ENCODE data around the gene AMELY. TPM values are rescaled to one million over a fixed set of nuclear protein-coding genes. Genes with fewer than 3 reads are reported as not detected.

AMELY gene
- total RNA-seq, 1 donor from 2014 or later: not detected

- DNase-seq (ENCODE audit: low spot score in 2 of 2): no peak
- Histone ChIP-seq H3K4me1 (no peaks in the 10 kb centered on the region), H3K9me3 (no peaks in the 10 kb centered on the region), H3K27ac (no peak overlapping the region), H3K27me3 (no peaks in the 10 kb centered on the region), H3K4me3 (no peak overlapping the region), H3K36me3 (no peaks in the 10 kb centered on the region)
- no peak for TF ChIP-seq CTCF (IDR thresholded peaks at IDR 0.05)
- intact Hi-C loops (cut with DNase I): no loop called here
Measured at GRCh38 chrY:6931779-6932396, 20.3 kb upstream of the AMELY start.

GRCh38 chrY:6929237-6929636 is 17.7 kb upstream of the AMELY start:
- Histone ChIP-seq H3K36me3 (no peaks in the 10 kb centered on the region), H3K4me1 (no peaks in the 10 kb centered on the region), H3K27me3 (no peaks in the 10 kb centered on the region), H3K27ac (no peak overlapping the region), H3K9me3 (no peaks in the 10 kb centered on the region), H3K4me3 (no peak overlapping the region)
- DNase-seq (ENCODE audit: low spot score in 2 of 2): no peak
- no peak for TF ChIP-seq CTCF (IDR thresholded peaks at IDR 0.05)
- intact Hi-C loops (cut with DNase I): no loop called here

GRCh38 chrY:6928265-6928664 is 16.7 kb upstream of the AMELY start:
- intact Hi-C loops (cut with DNase I): no loop called here
- H3K36me3 ChIP-seq: no peaks in the 10 kb centered on the region
- DNase-seq (ENCODE audit: low spot score in 2 of 2): no peak
- no peak overlapping the region for H3K4me3 ChIP-seq
- TF ChIP-seq CTCF (IDR thresholded peaks at IDR 0.05): no peak
- no peaks in the 10 kb centered on the region for H3K27me3 ChIP-seq
- no peak overlapping the region for H3K27ac ChIP-seq
- no peaks in the 10 kb centered on the region for H3K4me1 ChIP-seq
- no peaks in the 10 kb centered on the region for H3K9me3 ChIP-seq

- Histone ChIP-seq H3K4me3 (no peak overlapping the region), H3K4me1 (no peaks in the 10 kb centered on the region), H3K9me3 (no peaks in the 10 kb centered on the region), H3K27ac (no peak overlapping the region), H3K36me3 (no peaks in the 10 kb centered on the region), H3K27me3 (no peaks in the 10 kb centered on the region)
- no peak for DNase-seq (ENCODE audit: low spot score in 2 of 2)
- no peak for TF ChIP-seq CTCF (IDR thresholded peaks at IDR 0.05)
- intact Hi-C loops (cut with DNase I): no loop called here
Measured at GRCh38 chrY:6921061-6921460, 9.5 kb upstream of the AMELY start.

GRCh38 chrY:6913362-6913761 is 1.8 kb upstream of the AMELY start:
- intact Hi-C loops (cut with DNase I): no loop called here
- no peak overlapping the region for H3K27ac ChIP-seq
- DNase-seq (ENCODE audit: low spot score in 2 of 2): no peak
- no peaks in the 10 kb centered on the region for H3K36me3 ChIP-seq
- no peaks in the 10 kb centered on the region for H3K9me3 ChIP-seq
- H3K4me1 ChIP-seq: no peaks in the 10 kb centered on the region
- no peaks in the 10 kb centered on the region for H3K27me3 ChIP-seq
- no peak for TF ChIP-seq CTCF (IDR thresholded peaks at IDR 0.05)
- H3K4me3 ChIP-seq: no peak overlapping the region

All from ascending aorta (tissue), 2 donors.